Measurements from ENCODE around the gene ATF2.

Gene ATF2

GRCh38 chr2:175076272-175076671 is 91.7 kb downstream of the ATF2 start:
- no peak for DNase-seq

GRCh38 chr2:175074478-175074877 is 93.5 kb downstream of the ATF2 start:
- DNase-seq, result no peak

GRCh38 chr2:175068534-175068933 is 99.5 kb downstream of the ATF2 start:
- no peak for DNase-seq

- DNase-seq, result no peak
Measured at GRCh38 chr2:175066411-175066810, 101.6 kb downstream of the ATF2 start.

- DNase-seq, result no peak
Measured at GRCh38 chr2:175064797-175065196, 103.2 kb downstream of the ATF2 start.

GRCh38 chr2:175063741-175064140 is 104.3 kb downstream of the ATF2 start:
- DNase-seq, result no peak

- DNase-seq, result no peak
Measured at GRCh38 chr2:175062787-175063585, 105.0 kb downstream of the ATF2 start.

GRCh38 chr2:175057078-175057685 is 110.8 kb downstream of the ATF2 start:
- DNase-seq, result no peak

GRCh38 chr2:175055993-175056392 is 112.0 kb downstream of the ATF2 start:
- DNase-seq, result no peak

- no peak for DNase-seq
Measured at GRCh38 chr2:175054340-175054739, 113.7 kb downstream of the ATF2 start.

GRCh38 chr2:175049661-175050060 is 118.3 kb downstream of the ATF2 start:
- no peak for DNase-seq

GRCh38 chr2:175048275-175048674 is 119.7 kb downstream of the ATF2 start:
- no peak for DNase-seq

GRCh38 chr2:175039490-175039889 is 128.5 kb downstream of the ATF2 start:
- no peak for DNase-seq

GRCh38 chr2:175039031-175039430 is 129.0 kb downstream of the ATF2 start:
- no peak for DNase-seq

GRCh38 chr2:175037941-175038340 is 130.1 kb downstream of the ATF2 start:
- DNase-seq, result no peak

- peak; percentile 2 for DNase-seq
Measured at GRCh38 chr2:175036582-175037018, 131.4 kb downstream of the ATF2 start.

- no peak for DNase-seq
Measured at GRCh38 chr2:175035806-175036205, 132.2 kb downstream of the ATF2 start.

GRCh38 chr2:175034716-175035115 is 133.3 kb downstream of the ATF2 start:
- no peak for DNase-seq

GRCh38 chr2:175030380-175031271 is 137.4 kb downstream of the ATF2 start:
- DNase-seq, result peak; percentile 25

- no peak for DNase-seq
Measured at GRCh38 chr2:175027755-175028154, 140.2 kb downstream of the ATF2 start.

- DNase-seq, result no peak
Measured at GRCh38 chr2:175026385-175026784, 141.6 kb downstream of the ATF2 start.

- DNase-seq, result no peak
Measured at GRCh38 chr2:175025946-175026345, 142.1 kb downstream of the ATF2 start.

GRCh38 chr2:175025233-175025632 is 142.8 kb downstream of the ATF2 start:
- no peak for DNase-seq

- DNase-seq, result no peak
Measured at GRCh38 chr2:175022923-175023322, 145.1 kb downstream of the ATF2 start.

Measured in NCI-H1092 treated with DMSO at 0.1 percent for 48 hours (cell line).